ENCODE results near the gene SUPT6H. TPM values are rescaled to one million over a fixed set of nuclear protein-coding genes. Genes with fewer than 3 reads are reported as not detected.

The SUPT6H gene
- polyA plus RNA-seq, 2 of the 4 experiments (the other 2 are of a cell fraction): 51.4 to 63.8 TPM

DNA sequence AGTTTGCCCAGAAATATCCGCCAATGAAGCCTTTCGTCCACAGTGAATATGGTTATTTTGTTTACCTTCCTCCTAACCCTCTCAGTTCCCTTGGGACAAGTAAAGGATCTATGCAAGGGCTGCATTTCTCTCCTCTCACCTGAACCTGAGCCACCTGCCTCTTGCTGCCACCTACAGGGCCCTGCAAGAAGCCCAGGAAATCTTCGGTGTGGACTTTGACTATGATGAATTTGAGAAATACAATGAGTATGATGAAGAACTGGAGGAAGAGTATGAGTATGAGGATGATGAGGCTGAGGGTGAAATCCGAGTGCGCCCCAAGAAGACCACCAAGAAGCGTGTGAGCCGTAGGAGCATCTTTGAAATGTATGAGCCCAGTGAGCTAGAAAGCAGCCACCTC is 14.0 kb downstream of the SUPT6H start:
- DNase-seq (ENCODE audit: low read depth in 1 of 2, low spot score in 1 of 2): peak; percentile 42 to 62
- Histone ChIP-seq H3K27ac (no peak overlapping the region), H3K9me3 (no peaks in the 10 kb centered on the region), H3K4me3 (no peak overlapping the region), H3K4me1 (no peaks in the 10 kb centered on the region), H3K4me2 (no peak overlapping the region)
- POLR2A ChIA-PET: interaction anchor here (1.1 to 1.2 kb wide), 2 partner anchors 14 to 44 kb away, joined by 3 read pairs; partner anchors contain the start of genes RPL23A, SDF2 and SUPT6H
- CTCF ChIA-PET: interaction anchor here (0.5 to 31.4 kb wide), 22 partner anchors 8 to 250 kb away, joined by 3 to 335 read pairs (median 6); partner anchors contain the start of genes BLTP2, NEK8, PROCA1 and RPL23A
- peak; percentile 7 for FAIRE-seq
- peak; percentile 81 to 82; a peak in 5 of 6 replicates for ATAC-seq
- WGBS (ENCODE audit: missing lambda C conversion rate): 83% methylated on average over 7 of the region's 7 CpGs
- TF ChIP-seq POLR2A (IDR thresholded peaks at IDR 0.05; ENCODE audit: low read length): no peak
- 0 out of 2 replicates have a peak, but pooled peaks have one; percentile 53 for TF ChIP-seq HOXB5 (CRISPR knock-in tag; IDR thresholded peaks at IDR 0.05)
- TF ChIP-seq RAD21 (conservative IDR thresholded peaks at IDR 0.05 in 1 of 2, IDR thresholded peaks at IDR 0.05 in 1 of 2): peak; percentile 44 to 66; a peak in 4 of 5 replicates
- TF ChIP-seq FOSL2 (IDR thresholded peaks at IDR 0.05): no peak
- TF ChIP-seq FOSL2 (CRISPR knock-in tag; IDR thresholded peaks at IDR 0.05): no peak
- TF ChIP-seq CHD2 (IDR thresholded peaks at IDR 0.05; ENCODE audit: low read length, partially characterized antibody): no peak
- no peak for TF ChIP-seq JUN (IDR thresholded peaks at IDR 0.05)
- TF ChIP-seq, protein P1, sequence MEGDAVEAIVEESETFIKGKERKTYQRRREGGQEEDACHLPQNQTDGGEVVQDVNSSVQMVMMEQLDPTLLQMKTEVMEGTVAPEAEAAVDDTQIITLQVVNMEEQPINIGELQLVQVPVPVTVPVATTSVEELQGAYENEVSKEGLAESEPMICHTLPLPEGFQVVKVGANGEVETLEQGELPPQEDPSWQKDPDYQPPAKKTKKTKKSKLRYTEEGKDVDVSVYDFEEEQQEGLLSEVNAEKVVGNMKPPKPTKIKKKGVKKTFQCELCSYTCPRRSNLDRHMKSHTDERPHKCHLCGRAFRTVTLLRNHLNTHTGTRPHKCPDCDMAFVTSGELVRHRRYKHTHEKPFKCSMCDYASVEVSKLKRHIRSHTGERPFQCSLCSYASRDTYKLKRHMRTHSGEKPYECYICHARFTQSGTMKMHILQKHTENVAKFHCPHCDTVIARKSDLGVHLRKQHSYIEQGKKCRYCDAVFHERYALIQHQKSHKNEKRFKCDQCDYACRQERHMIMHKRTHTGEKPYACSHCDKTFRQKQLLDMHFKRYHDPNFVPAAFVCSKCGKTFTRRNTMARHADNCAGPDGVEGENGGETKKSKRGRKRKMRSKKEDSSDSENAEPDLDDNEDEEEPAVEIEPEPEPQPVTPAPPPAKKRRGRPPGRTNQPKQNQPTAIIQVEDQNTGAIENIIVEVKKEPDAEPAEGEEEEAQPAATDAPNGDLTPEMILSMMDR (IDR thresholded peaks at IDR 0.05): peak; percentile 45
- no peak for TF ChIP-seq CHD4 (IDR thresholded peaks at IDR 0.05; ENCODE audit: borderline replicate concordance)
- TF ChIP-seq, protein P2, sequence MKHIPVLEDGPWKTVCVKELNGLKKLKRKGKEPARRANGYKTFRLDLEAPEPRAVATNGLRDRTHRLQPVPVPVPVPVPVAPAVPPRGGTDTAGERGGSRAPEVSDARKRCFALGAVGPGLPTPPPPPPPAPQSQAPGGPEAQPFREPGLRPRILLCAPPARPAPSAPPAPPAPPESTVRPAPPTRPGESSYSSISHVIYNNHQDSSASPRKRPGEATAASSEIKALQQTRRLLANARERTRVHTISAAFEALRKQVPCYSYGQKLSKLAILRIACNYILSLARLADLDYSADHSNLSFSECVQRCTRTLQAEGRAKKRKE (CRISPR knock-in tag; IDR thresholded peaks at IDR 0.05; ENCODE audit: low read depth): no peak
- no peak for TF ChIP-seq HOXA7 (CRISPR knock-in tag; IDR thresholded peaks at IDR 0.05)

DNA sequence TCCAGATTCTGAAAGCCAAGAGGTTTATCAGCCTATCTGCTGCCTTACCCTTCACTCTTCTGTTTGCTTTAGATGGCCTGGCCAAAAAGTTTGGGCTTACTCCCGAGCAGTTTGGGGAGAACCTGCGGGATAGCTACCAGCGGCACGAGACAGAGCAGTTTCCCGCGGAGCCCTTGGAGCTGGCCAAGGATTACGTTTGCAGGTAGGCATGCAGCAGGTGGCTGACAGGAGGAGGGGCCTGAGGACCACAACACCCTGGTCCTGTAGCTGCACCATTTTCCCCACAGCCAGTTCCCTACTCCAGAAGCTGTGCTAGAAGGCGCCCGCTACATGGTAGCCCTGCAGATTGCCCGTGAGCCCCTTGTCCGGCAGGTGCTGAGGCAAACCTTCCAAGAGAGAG is 20.6 kb downstream of the SUPT6H start:
- TF ChIP-seq RARB (CRISPR knock-in tag; IDR thresholded peaks at IDR 0.05) (no peak), TFCP2L1 (CRISPR knock-in tag; IDR thresholded peaks at IDR 0.05) (no peak), KDM1A (IDR thresholded peaks at IDR 0.05; ENCODE audit: low read depth) (no peak), SREBF2 (IDR thresholded peaks at IDR 0.05) (no peak), MYC (IDR thresholded peaks at IDR 0.05; ENCODE audit: borderline replicate concordance, low read length) (no peak), CHD2 (IDR thresholded peaks at IDR 0.05; ENCODE audit: low read length, partially characterized antibody) (no peak), BHLHE40 (IDR thresholded peaks at IDR 0.05; ENCODE audit: low read depth, low read length) (no peak)
- TF ChIP-seq, protein P2 (CRISPR knock-in tag; IDR thresholded peaks at IDR 0.05; ENCODE audit: low read depth): no peak
- no peak overlapping the region for H3K4me2 ChIP-seq
- H3K4me1 ChIP-seq: no peaks in the 10 kb centered on the region
- POLR2A ChIA-PET: no interaction called here
- FAIRE-seq (no peak), ATAC-seq (no peak), DNase-seq (ENCODE audit: low read depth in 1 of 2, low spot score in 1 of 2) (no peak)
- H3K27ac ChIP-seq: no peak overlapping the region
- CTCF ChIA-PET: interaction anchor here (0.7 to 31.4 kb wide), 9 partner anchors 11 to 187 kb away, joined by 3 to 335 read pairs (median 3); partner anchors contain the start of genes BLTP2 and PROCA1
- 94% methylated on average over 11 of the region's 11 CpGs for WGBS (ENCODE audit: missing lambda C conversion rate)
- H3K4me3 ChIP-seq: no peak overlapping the region
- no peaks in the 10 kb centered on the region for H3K9me3 ChIP-seq

DNA sequence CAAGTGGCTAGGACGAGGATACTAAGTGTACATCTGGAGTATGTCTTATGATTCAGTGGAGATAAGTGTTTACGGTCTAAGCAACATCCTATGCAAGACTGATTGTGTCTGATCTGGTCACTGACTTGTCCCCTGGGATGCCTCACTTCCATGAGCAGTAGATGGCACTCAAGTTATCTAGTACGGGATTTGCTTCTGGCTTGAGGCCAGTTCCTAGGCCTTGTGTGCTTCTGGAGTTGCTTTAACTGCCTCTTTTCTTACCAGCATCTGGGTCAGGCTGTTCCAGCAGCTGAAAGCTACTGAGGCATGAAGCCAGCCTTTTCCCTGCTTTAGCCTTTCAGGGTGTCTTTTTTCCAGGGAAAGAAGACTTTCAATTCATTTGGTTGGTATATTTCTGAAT is 23.0 kb downstream of the SUPT6H start:
- WGBS (ENCODE audit: missing lambda C conversion rate): 50% methylated on average over 3 of the region's 3 CpGs
- POLR2A ChIA-PET: no interaction called here
- FAIRE-seq (peak; percentile 93), DNase-seq (ENCODE audit: low read depth in 1 of 2, low spot score in 1 of 2) (peak; percentile 63 to 86), ATAC-seq (peak; percentile 81 to 87)
- TF ChIP-seq HOXB13 (CRISPR knock-in tag; IDR thresholded peaks at IDR 0.05; ENCODE audit: low read depth) (no peak), ZC3H11A (IDR thresholded peaks at IDR 0.05) (no peak), RAD21 (conservative IDR thresholded peaks at IDR 0.05 in 1 of 2, IDR thresholded peaks at IDR 0.05 in 1 of 2) (peak; percentile 79 to 80), SMC3 (IDR thresholded peaks at IDR 0.05) (peak; percentile 34; the same call in 1 of the 3 replicates), CEBPB (IDR thresholded peaks at IDR 0.05) (no peak)
- TF ChIP-seq, protein P2 (CRISPR knock-in tag; IDR thresholded peaks at IDR 0.05; ENCODE audit: low read depth): no peak
- TF ChIP-seq, protein P1 (IDR thresholded peaks at IDR 0.05): peak; percentile 58
- H3K4me3 ChIP-seq: no peak overlapping the region
- H3K4me1 ChIP-seq: no peaks in the 10 kb centered on the region
- no peaks in the 10 kb centered on the region for H3K9me3 ChIP-seq
- H3K27ac ChIP-seq: no peak overlapping the region
- CTCF ChIA-PET: interaction anchor here (1.0 to 31.4 kb wide), 7 partner anchors 9 to 269 kb away, joined by 3 to 335 read pairs (median 4); partner anchors contain the start of genes BLTP2 and PROCA1
- H3K4me2 ChIP-seq: no peak overlapping the region

All from A549 (cell line).